GM21447 (cell line): ENCODE measurements around the gene ROBO4.

Source experiments
- ATAC-seq: cut with Tn5 transposase; IDR thresholded peaks from one replicate; pipeline ENCODE4 v1.9.1; 2021; ENCODE audit not compliant: unreplicated experiment

ROBO4 gene

GRCh38 chr11:124897674-124898262, at the start of gene ROBO4:
ROBO4 (minus strand) TSS chr11:124897865; CDS start chr11:124897795, 70 bp downstream.
- ATAC-seq, result no peak

GRCh38 chr11:124946735-124947141, 49.1 kb upstream of the ROBO4 start:
- ATAC-seq, result no peak

GRCh38 chr11:124945826-124946225, 48.2 kb upstream of the ROBO4 start:
- ATAC-seq, result no peak

GRCh38 chr11:124944565-124944964, 46.9 kb upstream of the ROBO4 start:
- ATAC-seq, result no peak

- no peak for ATAC-seq
Measured at GRCh38 chr11:124943741-124944140, 46.1 kb upstream of the ROBO4 start.

- ATAC-seq, result no peak
Measured at GRCh38 chr11:124943254-124943616, 45.6 kb upstream of the ROBO4 start.

- no peak for ATAC-seq
Measured at GRCh38 chr11:124942466-124943253, 45.0 kb upstream of the ROBO4 start.

GRCh38 chr11:124941703-124942102, 44.0 kb upstream of the ROBO4 start:
- no peak for ATAC-seq

- ATAC-seq, result no peak
Measured at GRCh38 chr11:124938970-124939369, 41.3 kb upstream of the ROBO4 start.

- no peak for ATAC-seq
Measured at GRCh38 chr11:124938206-124938765, 40.6 kb upstream of the ROBO4 start.

GRCh38 chr11:124937336-124937935, 39.8 kb upstream of the ROBO4 start:
- ATAC-seq, result no peak

- no peak for ATAC-seq
Measured at GRCh38 chr11:124935548-124936514, 38.2 kb upstream of the ROBO4 start, which contains the start of gene HEPACAM. HEPACAM (minus strand) TSS chr11:124936047; CDS start chr11:124936006, 41 bp downstream.

GRCh38 chr11:124934862-124935547, 37.3 kb upstream of the ROBO4 start:
- no peak for ATAC-seq

- peak; percentile 89 for ATAC-seq
Measured at GRCh38 chr11:124930799-124931198, 33.1 kb upstream of the ROBO4 start.

GRCh38 chr11:124928942-124929665, 31.4 kb upstream of the ROBO4 start:
- no peak for ATAC-seq

GRCh38 chr11:124923296-124923695, 25.6 kb upstream of the ROBO4 start:
- ATAC-seq, result no peak

- ATAC-seq, result no peak
Measured at GRCh38 chr11:124922831-124923230, 25.2 kb upstream of the ROBO4 start.

- no peak for ATAC-seq
Measured at GRCh38 chr11:124920870-124921609, 23.4 kb upstream of the ROBO4 start.

GRCh38 chr11:124920356-124920755, 22.7 kb upstream of the ROBO4 start:
- ATAC-seq, result no peak
